GM18498 (cell line): ENCODE data around the gene IL2RA.
"Not testable (repeated sequence)": the region's sequence is repeated elsewhere in the genome, so short reads cannot be mapped to it uniquely, and the experiment has no call there.

Experiments used
- ATAC-seq: cut with Tn5 transposase; IDR thresholded peaks from one replicate; pipeline ENCODE4 v1.9.1; 2021; ENCODE audit warnings: mild to moderate bottlenecking, moderate library complexity; ENCODE audit not compliant: unreplicated experiment

The IL2RA gene

GRCh38 chr10:6083523-6084475, 21.6 kb upstream of the IL2RA start:
- no peak for ATAC-seq

GRCh38 chr10:6082496-6083395, 20.6 kb upstream of the IL2RA start:
- ATAC-seq = no peak

- ATAC-seq = no peak
Observed at GRCh38 chr10:6080417-6080973, 18.3 kb upstream of the IL2RA start.

- no peak for ATAC-seq
Observed at GRCh38 chr10:6079044-6079443, 16.9 kb upstream of the IL2RA start.

- ATAC-seq = no peak
Observed at GRCh38 chr10:6077071-6077675, 15.0 kb upstream of the IL2RA start.

GRCh38 chr10:6074489-6075301, 12.5 kb upstream of the IL2RA start:
- ATAC-seq = no peak

- peak; percentile 43 for ATAC-seq
Observed at GRCh38 chr10:6072215-6072934, 10.2 kb upstream of the IL2RA start.

- ATAC-seq = no peak
Observed at GRCh38 chr10:6071181-6072175, 9.3 kb upstream of the IL2RA start.

- no peak for ATAC-seq
Observed at GRCh38 chr10:6070660-6071059, 8.5 kb upstream of the IL2RA start.

- no peak for ATAC-seq
Observed at GRCh38 chr10:6069081-6069931, 7.1 kb upstream of the IL2RA start.

- ATAC-seq = peak; percentile 71
Observed at GRCh38 chr10:6068422-6068821, 6.3 kb upstream of the IL2RA start.

GRCh38 chr10:6068006-6068405, 5.8 kb upstream of the IL2RA start:
- no peak for ATAC-seq

- ATAC-seq = no peak
Observed at GRCh38 chr10:6067457-6067856, 5.3 kb upstream of the IL2RA start.

GRCh38 chr10:6065835-6066234, 3.7 kb upstream of the IL2RA start:
- ATAC-seq = no peak

- ATAC-seq = no peak
Observed at GRCh38 chr10:6065406-6065805, 3.2 kb upstream of the IL2RA start.

- not testable (repeated sequence) for ATAC-seq
Observed at GRCh38 chr10:6064726-6065125, 2.6 kb upstream of the IL2RA start.

- ATAC-seq = no peak
Observed at GRCh38 chr10:6064119-6064518, 2.0 kb upstream of the IL2RA start.
